Measurements from ENCODE around the gene RAC3.

Gene RAC3

DNA sequence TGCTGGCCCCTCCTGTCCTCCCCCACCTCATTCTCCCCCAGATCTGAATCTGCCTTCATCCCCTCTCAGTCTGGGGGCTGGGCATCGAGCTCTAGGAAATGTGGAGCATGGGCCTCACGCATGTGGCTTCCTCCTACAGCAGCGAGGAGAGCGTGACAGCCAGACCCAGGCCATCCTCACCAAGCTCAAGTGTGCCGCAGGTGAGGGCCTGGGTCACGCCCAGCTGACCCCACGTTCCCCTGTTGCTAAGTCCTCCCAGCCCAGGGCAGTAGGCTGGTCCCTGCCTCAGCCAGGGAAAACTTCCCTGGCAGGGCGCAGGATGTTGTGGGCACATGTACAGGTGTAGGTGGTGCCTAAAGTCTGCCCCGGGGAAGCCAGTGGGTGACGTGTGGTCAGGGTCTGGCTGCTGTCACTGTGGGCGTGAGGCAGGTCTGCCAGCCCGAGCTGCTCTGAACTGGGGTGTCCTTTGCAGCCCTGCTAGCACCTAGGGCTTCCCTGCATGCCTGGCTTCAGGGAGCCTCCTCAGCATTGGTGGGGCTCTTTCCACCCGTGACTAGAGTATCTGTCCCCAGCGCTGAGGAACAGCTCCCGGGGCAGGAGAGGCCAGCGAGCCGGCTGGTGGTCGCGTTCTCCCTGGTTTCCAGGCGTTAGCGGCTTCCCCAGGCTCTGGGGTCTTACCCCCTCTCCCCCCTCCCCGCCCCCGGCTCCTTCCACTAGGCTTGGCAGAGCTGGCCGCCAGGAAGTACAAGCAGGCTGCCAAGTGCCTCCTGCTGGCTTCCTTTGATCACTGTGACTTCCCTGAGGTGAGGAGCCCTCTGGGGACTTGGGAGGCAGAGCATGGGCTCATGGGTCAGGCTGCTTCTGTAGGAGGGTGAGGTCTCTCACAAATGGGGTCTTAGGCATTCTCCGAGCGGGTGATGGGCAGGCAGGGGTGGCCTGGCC lies 23.8 kb downstream of the RAC3 start:
- TF ChIP-seq JUND (IDR thresholded peaks at IDR 0.05; ENCODE audit: low read depth) = no peak
- in situ Hi-C loops (cut with HindIII; ENCODE audit: low pct_unique_long_range_greater_than_20kb, low sequenced_read_pairs) = no loop called here

DNA sequence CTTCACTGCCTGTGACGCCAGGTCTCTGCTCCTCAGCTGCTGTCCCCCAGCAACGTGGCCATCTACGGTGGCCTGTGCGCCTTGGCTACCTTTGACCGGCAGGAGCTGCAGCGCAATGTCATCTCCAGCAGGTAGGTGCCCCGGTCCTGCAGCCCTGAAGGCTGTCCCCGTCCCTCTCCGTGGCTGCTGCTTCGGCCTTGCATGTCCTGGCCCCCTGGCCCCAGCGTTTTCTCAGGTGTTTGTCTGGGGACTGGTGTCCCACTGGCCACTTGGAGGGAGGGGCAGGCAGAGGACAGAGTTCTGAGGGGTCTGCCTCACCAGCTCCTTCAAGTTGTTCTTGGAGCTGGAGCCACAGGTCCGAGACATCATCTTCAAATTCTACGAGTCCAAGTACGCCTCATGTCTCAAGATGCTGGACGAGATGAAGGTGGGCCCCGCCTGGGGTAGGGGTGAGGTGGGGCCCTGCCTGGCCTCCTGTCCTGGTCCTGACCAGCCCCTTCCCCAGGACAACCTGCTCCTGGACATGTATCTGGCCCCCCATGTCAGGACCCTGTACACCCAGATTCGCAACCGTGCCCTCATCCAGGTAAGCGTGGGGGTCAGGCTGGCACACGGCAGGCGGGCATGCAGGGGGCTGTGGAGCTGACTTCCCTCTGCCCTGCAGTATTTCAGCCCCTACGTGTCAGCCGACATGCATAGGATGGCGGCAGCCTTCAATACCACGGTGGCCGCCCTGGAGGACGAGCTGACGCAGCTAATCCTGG lies 24.7 kb downstream of the RAC3 start:
- TF ChIP-seq JUND (IDR thresholded peaks at IDR 0.05; ENCODE audit: low read depth) = no peak
- in situ Hi-C loops (cut with HindIII; ENCODE audit: low pct_unique_long_range_greater_than_20kb, low sequenced_read_pairs) = no loop called here
- DNase-seq (ENCODE audit: low read depth in 1 of 2, low spot score in 1 of 2) = no peak

More for the DNA sequence above, 23.8 kb downstream of the RAC3 start:
- no peak for DNase-seq (ENCODE audit: low read depth in 1 of 2, low spot score in 1 of 2)

DNA sequence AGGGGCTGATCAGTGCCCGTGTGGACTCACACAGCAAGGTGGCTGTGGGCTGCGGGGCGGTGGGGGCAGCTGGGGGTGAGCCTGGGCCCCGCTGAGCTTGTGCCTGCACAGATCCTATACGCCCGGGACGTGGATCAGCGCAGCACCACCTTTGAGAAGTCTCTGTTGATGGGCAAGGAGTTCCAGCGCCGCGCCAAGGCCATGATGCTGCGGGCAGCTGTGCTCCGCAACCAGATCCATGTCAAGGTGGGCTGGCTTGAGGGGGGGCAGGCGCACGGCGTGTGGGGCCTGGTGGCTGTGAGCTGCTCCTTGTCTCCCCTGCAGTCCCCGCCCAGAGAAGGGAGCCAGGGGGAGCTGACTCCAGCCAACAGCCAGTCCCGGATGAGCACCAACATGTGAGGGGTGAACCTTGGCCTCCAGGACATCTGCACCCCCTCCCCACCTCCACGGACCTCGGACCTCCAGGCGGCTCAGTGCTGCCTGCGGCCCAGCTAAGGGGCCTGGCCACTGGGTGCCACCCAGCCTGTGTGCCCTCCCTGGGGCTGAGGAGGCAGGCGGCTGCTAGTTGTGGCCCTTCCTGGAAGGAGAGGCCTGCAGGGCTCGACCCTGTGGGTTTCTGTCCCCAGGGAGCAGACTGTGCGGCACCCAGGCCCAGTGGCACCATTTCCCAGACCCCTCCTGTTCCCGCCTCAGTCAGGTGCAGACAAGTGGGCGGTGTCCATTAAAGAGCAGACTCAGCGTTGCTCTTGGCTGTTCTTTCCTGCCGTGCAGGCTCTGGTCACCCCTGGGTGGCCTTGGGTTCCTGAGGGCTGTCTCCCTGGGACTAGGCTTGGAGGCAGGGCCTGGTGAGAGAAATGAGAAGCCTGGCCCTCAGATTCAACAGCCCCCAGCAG lies 25.5 kb downstream of the RAC3 start:
- TF ChIP-seq JUND (IDR thresholded peaks at IDR 0.05; ENCODE audit: low read depth) = no peak
- in situ Hi-C loops (cut with HindIII; ENCODE audit: low pct_unique_long_range_greater_than_20kb, low sequenced_read_pairs) = no loop called here
- no peak for DNase-seq (ENCODE audit: low read depth in 1 of 2, low spot score in 1 of 2)

DNA sequence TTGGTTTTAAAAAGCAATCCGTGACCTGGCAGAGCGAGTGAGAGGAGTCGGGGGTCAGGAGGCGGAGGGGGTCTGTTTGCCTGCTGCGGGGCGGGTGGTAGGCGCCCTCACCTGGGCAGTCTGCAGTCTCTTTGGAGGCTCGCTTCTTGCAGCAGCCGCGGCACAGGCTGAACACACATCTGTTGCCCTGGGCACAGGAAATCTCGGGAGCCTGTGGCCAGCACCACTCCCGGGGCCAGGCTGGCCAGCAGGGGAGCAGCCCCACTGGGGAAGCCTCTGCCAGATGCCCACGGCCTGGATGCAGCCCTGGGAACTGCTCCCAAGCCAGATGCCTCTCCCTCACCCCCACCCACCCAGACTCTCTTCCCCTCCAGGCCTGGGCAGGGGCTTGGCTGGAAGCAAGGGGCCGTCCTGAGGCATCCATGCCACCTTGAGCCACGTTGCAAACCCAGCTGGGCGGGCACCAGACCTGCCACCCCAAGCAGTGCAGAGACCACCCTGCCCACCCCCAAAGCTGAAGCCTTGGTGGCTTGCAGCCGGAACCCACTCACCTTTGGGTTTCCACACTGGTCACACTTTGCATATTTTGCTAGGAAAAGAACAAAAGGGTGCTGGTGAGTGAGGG lies 26.9 kb downstream of the RAC3 start:
- TF ChIP-seq JUND (IDR thresholded peaks at IDR 0.05; ENCODE audit: low read depth) = no peak
- DNase-seq (ENCODE audit: low read depth in 1 of 2, low spot score in 1 of 2) = no peak
- in situ Hi-C loops (cut with HindIII; ENCODE audit: low pct_unique_long_range_greater_than_20kb, low sequenced_read_pairs) = no loop called here

DNA sequence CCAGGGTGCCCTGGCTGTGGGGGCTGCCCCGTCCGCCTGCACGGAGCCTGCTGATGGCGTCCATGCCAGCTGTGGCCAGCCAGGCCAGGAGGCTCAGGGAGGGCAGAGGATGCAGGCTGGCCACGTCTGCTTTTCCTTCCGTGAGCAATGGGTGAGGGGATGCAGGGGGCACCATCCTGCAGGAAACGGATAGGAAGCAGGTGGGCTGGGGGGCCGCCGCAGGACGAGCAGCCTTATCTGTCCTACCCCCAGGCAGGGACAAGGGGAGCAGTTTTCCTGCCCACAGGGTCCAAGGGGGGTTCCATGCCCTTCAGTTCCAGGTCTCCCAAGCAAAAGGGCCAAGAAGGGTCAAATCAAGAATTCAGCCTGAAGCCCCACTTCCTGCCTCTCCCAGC lies 27.4 kb downstream of the RAC3 start:
- no peak for TF ChIP-seq JUND (IDR thresholded peaks at IDR 0.05; ENCODE audit: low read depth)
- DNase-seq (ENCODE audit: low read depth in 1 of 2, low spot score in 1 of 2) = no peak
- in situ Hi-C loops (cut with HindIII; ENCODE audit: low pct_unique_long_range_greater_than_20kb, low sequenced_read_pairs) = no loop called here

DNA sequence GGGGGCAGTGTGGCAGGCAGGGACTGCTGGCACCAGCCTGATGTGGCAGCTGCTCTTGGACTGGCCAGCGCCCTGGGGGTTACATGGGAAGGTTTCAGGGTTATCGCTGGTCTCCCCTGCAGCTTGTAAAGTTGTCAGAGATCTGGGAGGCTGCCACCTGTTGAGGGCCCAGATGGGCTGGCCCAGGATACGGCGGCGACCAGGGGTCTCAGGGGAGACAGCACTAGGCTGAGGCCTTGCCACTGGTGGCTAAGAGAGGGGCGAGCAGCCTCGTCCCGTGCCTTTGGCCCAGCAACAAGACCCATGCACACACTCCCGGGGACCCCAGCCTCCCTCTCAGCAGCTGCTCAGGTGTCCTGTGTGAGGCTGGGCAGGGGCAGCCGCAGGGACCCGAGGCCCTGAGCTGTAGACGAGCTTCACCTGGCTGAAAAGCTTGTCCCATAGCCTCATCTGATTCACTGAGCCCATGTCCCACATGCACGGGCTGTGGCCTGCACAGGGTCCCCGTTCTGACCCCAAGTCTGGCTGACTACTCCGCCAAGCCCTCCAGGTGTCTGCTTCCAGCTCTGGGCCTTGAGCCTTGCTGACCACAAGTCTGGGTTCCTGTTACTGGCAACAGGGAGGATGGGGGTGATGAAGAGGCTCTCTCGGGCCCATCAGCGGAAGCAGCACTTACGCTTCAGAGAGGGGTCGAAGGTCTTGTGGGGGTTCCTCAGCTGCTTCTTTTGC lies 28.0 kb downstream of the RAC3 start:
- in situ Hi-C loops (cut with HindIII; ENCODE audit: low pct_unique_long_range_greater_than_20kb, low sequenced_read_pairs) = no loop called here
- TF ChIP-seq JUND (IDR thresholded peaks at IDR 0.05; ENCODE audit: low read depth) = no peak
- DNase-seq (ENCODE audit: low read depth in 1 of 2, low spot score in 1 of 2) = no peak

DNA sequence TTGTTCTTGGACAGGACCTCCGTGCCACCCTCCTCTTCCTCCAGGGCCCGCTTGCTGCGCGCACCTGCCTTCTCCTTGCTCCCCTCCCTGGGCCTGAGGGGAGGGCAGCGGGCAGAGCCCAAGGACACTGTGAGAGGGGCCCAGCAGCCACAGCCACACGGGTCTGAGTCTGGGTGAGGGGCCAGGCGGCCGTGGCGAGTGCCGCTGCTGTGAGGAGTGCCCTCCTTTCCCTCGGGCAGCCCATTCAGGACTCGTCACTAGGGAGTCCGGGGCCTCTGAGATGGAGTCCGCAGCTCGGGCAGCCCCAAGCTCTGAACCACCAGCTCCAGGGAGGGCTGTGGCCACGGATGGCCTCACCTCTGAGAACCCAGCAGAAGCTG lies 28.5 kb downstream of the RAC3 start:
- no peak for TF ChIP-seq JUND (IDR thresholded peaks at IDR 0.05; ENCODE audit: low read depth)
- no peak for DNase-seq (ENCODE audit: low read depth in 1 of 2, low spot score in 1 of 2)
- in situ Hi-C loops (cut with HindIII; ENCODE audit: low pct_unique_long_range_greater_than_20kb, low sequenced_read_pairs) = no loop called here

DNA sequence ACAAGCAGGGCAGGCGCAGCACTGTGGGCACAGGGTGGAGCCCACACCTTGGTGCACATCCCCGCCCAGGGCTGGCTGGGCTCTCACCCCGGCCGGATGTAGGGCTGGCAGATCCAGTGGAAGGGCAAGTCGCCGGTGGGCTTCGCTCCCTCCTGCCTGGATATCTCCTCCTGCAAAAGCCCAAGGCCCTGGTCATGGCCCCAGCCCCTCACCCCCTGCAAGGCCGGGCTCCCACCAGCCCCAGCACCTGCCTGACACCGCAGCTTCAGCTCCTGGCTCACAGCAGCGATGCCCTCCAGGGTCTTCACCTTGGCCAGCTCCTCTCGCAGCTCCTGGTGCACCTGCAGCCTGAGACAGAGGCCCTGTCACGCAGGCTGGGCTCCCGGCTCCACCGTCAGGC lies 29.1 kb downstream of the RAC3 start:
- DNase-seq (ENCODE audit: low read depth in 1 of 2, low spot score in 1 of 2) = no peak
- no peak for TF ChIP-seq JUND (IDR thresholded peaks at IDR 0.05; ENCODE audit: low read depth)
- in situ Hi-C loops (cut with HindIII; ENCODE audit: low pct_unique_long_range_greater_than_20kb, low sequenced_read_pairs) = no loop called here

DNA sequence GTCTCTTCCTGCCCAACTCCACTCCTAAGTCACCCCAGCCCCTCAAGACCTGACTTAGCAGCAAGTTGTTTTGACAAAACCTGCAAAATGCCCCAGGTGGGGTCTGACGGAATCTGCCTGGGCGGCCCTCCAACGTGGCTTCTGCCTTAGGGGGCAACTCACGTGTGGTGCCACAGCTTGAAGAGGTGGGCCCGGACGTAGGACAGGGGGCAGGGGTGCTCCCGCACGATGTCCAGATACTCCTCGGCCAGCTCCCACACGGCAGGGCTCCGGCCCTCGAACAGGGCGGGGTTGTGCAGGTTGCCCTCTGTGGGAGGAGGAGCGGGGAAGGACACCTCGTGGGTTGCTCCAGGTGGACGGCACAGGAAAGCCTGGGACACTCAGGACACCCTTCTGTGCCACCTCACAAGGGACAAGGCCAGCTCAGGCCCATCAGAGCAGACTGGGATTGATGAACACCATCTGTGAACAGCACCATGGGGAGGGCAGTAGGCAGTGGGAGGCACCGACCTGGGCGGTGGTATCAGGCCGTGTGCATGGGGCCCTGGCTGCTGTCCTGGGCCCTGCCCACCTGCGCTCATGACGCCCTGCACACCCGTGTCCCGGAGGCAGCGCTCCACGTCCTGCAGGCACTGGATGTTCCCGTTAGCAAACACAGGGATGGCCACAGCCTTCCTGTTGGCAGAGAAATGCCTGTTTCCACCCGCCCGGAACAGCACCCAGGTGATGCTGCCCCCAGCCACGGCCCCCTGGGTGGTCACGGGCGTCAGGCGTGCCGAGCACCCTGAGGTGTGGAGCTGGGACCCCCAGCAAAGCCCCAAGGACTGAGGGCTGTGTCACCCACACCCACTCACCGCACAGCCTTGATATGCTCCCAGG lies 29.8 kb downstream of the RAC3 start:
- TF ChIP-seq JUND (IDR thresholded peaks at IDR 0.05; ENCODE audit: low read depth) = no peak
- in situ Hi-C loops (cut with HindIII; ENCODE audit: low pct_unique_long_range_greater_than_20kb, low sequenced_read_pairs) = no loop called here

DNA sequence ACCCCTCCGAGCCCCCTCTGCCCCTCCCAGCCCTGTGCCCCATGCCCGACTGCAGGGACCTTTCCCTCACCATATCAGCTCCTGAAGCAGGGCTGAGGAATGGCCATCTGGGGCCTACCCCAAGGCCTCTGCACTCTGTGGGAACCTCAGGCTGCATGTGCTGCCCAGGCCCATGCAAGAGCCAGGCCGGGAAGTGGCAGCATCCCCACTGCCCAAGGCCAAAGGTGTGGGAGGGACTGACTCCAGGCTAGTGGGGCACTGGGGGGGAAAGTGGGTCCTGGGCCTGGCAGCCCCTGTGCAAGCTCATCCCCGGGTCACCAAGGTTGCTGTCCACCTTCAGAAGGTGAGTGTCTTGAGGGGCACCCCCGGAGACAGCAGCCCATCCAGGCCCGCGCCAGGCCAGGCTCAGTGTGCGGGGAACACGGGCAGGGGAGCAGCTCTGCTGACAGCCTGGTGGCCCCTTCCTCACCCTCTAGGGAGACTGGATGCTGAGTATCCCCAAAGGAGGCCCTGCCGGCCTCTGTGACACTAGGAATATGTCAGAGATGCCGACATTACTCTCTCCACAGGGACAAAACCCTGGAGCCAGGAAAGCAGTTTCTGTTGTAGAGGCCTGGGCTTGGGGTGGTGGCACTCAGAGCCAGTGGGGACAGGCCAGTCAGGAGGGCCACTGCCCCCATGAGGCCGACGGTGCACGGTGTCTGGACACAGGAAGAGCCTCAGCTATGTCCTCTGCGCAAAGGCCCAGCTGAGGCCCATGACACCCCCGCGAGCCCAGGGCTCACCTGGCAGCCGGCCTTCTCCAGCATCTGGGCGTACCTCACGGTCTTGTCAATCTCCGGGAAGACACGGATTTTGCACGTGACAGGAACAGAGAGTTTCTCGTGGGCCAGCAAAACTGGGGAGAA lies 30.9 kb downstream of the RAC3 start:
- in situ Hi-C loops (cut with HindIII; ENCODE audit: low pct_unique_long_range_greater_than_20kb, low sequenced_read_pairs) = no loop called here
- no peak for TF ChIP-seq JUND (IDR thresholded peaks at IDR 0.05; ENCODE audit: low read depth)
- no peak for DNase-seq (ENCODE audit: low read depth in 1 of 2, low spot score in 1 of 2)

More for the DNA sequence above, 29.8 kb downstream of the RAC3 start:
- no peak for DNase-seq (ENCODE audit: low read depth in 1 of 2, low spot score in 1 of 2)

Data from T47D (cell line).